DOHH2 (cell line): ENCODE data around the gene TMEM271.

ENCODE experiments used
- CTCF ChIP-seq: fragments of 200-600 bp; sonication (generic); IDR thresholded peaks from one replicate; pipeline ENCODE4 v1.5.1; 2014; ENCODE audit warnings: antibody characterized with exemption, mild to moderate bottlenecking, low read depth, low read length; ENCODE audit not compliant: poor library complexity, severe bottlenecking
- EZH2phosphoT487 ChIP-seq: fragments of 200-600 bp; sonication (generic); IDR thresholded peaks from 2 replicates; pipeline ENCODE4 v1.6.1; 2017; ENCODE audit warnings: borderline replicate concordance, mild to moderate bottlenecking, antibody characterized with exemption, low read length, moderate library complexity, mixed read lengths

DNA sequence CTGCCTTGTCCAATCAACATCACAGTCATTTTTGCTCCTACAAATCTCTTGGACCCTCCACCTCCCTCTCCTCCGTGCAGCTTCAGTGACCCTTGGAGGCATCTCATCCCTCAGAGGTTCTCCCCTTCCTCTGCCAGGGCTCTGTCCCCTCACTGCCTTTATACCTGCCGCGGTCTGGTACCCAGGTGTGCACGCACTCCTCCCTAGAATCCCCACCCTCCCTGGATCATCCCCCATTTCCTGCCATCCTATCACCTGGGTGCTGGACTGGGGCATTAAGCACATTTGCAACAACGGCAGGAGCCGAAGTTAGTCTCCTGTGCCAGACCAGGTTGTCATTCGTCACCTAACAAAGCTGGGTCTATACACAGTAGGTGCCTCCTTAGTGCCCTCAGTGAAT lies 10.1 kb downstream of the TMEM271 start:
- TF ChIP-seq EZH2phosphoT487 (no peak), CTCF (no peak)
